ENCODE data around the gene SNX13.

DNA sequence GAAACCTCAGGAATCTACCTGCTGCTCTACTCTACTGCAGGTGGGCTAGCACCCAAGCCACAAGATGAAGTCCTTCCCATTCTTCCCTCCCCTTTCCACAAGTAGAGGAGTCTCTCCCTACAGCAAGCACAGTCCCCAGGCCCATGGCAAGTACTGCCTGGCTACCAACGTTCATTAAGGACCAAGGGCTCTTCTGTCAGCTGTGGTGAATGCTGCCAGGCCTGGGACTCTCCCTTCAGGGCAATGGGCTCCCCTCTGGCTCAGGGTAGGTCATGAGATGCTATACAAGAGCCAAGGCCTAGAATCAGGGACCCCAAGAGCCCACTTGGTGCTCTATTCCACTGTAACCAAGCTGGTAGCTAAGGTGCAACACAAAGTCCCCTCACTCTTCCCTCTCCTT, 39.8 kb downstream of the SNX13 start:
- TF ChIP-seq CTCF (IDR thresholded peaks at IDR 0.05) (no peak), POLR2A (IDR thresholded peaks at IDR 0.05) (no peak)

Data from lower leg skin (tissue), 3 donors.